CD4-positive, alpha-beta T cell (primary cell): ENCODE results near the gene BEGAIN. TPM values are rescaled to one million over a fixed set of nuclear protein-coding genes. Genes with fewer than 3 reads are reported as not detected.

ENCODE experiments used
- ATAC-seq: fragments of 200-7000 bp; cut with Tn5 transposase; one replicate; pipeline ENCODE4 v1.10.0; 2022; ENCODE audit warnings: mild to moderate bottlenecking; ENCODE audit not compliant: poor library complexity
- CTCF ChIA-PET: fragments of 350-600 bp; sonication (Branson Sonifier 250); formaldehyde crosslinking; loops from one replicate; lab custom pipeline; 2021; ENCODE audit warnings: antibody characterized with exemption, inconsistent platforms; lab: Charles Lee
- POLR2A ChIA-PET: fragments of 350-600 bp; sonication (Branson Sonifier 250); formaldehyde crosslinking; loops from one replicate; lab custom pipeline; 2021; ENCODE audit warnings: antibody characterized with exemption, inconsistent platforms; lab: Charles Lee
- DNase-seq, 14 experiments: peaks; one replicate each; pipeline ENCODE4 v3.0.0-alpha.2; 2013 to 2020; ENCODE audit warnings: mixed read lengths in 2 of 14
- H3K27ac ChIP-seq, 2 donors: one replicate each; pipeline versions ENCODE4 v1.5.1 to v1.7.0; 2013; ENCODE audit warnings: low read length in 2 of 2, low read depth in 1 of 2, mild to moderate bottlenecking in 1 of 2
- H3K27me3 ChIP-seq, 2 experiments: 1 replicate in 1 of 2; 2 replicates in 1 of 2; pipeline versions ENCODE4 v1.6.1 to v1.7.0; 2013; ENCODE audit warnings: low read length in 2 of 2, control low read depth in 1 of 2, mild to moderate bottlenecking in 1 of 2, moderate library complexity in 1 of 2; ENCODE audit not compliant: insufficient read depth in 2 of 2, control insufficient read depth in 1 of 2
- H3K36me3 ChIP-seq: one replicate; pipeline ENCODE4 v1.6.1; 2013; ENCODE audit warnings: low read length, control low read depth; ENCODE audit not compliant: insufficient read depth
- H3K4me1 ChIP-seq: one replicate; pipeline ENCODE4 v1.6.1; 2013; ENCODE audit warnings: low read length, control low read depth; ENCODE audit not compliant: insufficient read depth
- H3K4me3 ChIP-seq: one replicate; pipeline ENCODE4 v1.5.1; 2013; ENCODE audit warnings: mild to moderate bottlenecking, low read length, moderate library complexity
- H3K9me3 ChIP-seq, 2 experiments: 1 replicate in 1 of 2; 2 replicates in 1 of 2; pipeline versions ENCODE4 v1.6.1 to v1.7.0; 2013; ENCODE audit warnings: low read length in 2 of 2, mild to moderate bottlenecking in 2 of 2, control low read depth in 1 of 2, moderate library complexity in 1 of 2; ENCODE audit not compliant: control insufficient read depth in 1 of 2, insufficient read depth in 1 of 2
- H3K27ac Mint-ChIP-seq: one replicate; pipeline ENCODE4 v1.8.0; 2020; ENCODE audit warnings: mixed read lengths
- H3K27me3 Mint-ChIP-seq: one replicate; pipeline ENCODE4 v1.8.0; 2021; ENCODE audit warnings: mixed read lengths
- H3K36me3 Mint-ChIP-seq: one replicate; pipeline ENCODE4 v1.8.0; 2021; ENCODE audit warnings: low read depth, mixed read lengths
- H3K4me1 Mint-ChIP-seq: one replicate; pipeline ENCODE4 v1.8.0; 2021; ENCODE audit warnings: low read depth, mixed read lengths
- H3K4me3 Mint-ChIP-seq: one replicate; pipeline ENCODE4 v1.8.0; 2020; ENCODE audit warnings: mild to moderate bottlenecking, mixed read lengths
- H3K9me3 Mint-ChIP-seq: one replicate; pipeline ENCODE4 v1.8.0; 2020; ENCODE audit warnings: mixed read lengths
- intact Hi-C, 2 experiments: fragments of 100-400 bp; cut with DNase I in 1 of 2; cut with micrococcal nuclease in 1 of 2; formaldehyde crosslinking; loops; one replicate each; pipeline versions ENCODE4 v1.15.1 to v1.9.0; 2023 to 2025; cut with DNase I, micrococcal nuclease
- total RNA-seq, 174 experiments: library from RNA in 2 of 174; stranded (reverse) in 2 of 174; gene quantifications; one replicate each; pipeline ENCODE4 v1.2.3 and lab custom pipeline; 2021 to 2026
- TF ChIP-seq, protein P1 (sequence below): fragments of 200-600 bp; IDR thresholded peaks from one replicate; pipeline ENCODE4 v1.8.0; 2022; ENCODE audit warnings: antibody characterized with exemption, mild to moderate bottlenecking

BEGAIN gene
- total RNA-seq, 2 experiments from 2014 or later: 1.5 to 2.0 TPM

DNA sequence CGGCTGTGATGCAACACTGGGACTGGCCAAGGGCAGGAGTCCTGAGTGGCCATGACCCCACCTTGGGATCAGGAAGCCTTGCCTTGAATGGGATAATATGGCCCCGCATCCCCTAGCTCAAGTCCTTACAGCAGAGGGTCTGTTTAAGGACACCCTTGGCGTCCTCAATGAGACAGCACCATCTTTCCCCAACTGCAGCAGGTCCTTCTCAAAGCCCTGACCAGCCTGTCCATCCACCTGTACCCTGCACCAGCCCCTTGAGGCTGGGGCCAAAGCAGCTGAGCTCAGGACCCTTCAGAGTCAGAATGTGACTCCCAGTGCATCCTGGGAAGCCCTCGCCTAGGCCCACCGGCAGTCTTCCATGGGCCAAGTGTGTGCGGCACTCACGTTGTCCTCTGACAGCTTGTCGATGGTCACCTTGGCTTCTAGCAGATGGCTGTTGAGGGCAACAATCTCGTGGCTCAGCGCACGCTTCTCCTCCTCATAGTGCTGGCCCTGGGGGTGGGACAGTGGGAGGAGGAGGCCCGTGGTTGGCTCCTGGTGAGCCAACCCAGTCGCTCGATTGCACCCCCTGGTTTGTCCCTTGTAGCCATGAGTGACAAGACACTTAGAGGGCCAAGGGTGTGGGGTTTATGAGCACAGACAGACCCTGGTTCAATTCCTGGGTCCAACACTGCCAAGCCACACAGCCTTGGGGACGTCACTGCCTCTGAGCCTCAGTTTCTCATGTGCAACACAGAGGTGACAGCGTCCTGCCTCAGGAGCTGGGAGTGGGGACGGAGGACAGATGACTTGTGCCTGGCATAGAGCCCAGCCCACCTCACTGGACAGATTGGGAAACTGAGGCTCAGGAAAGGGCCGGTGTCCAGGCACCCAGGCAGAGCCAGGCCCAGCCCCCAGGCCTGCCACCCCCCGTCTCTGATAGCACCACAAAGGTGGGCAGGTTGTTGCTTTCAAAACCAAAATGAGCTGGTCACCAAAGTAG lies 43.5 kb downstream of the BEGAIN start:
- Histone ChIP-seq H3K27me3 (no peaks in the 10 kb centered on the region), H3K4me1 (peaks cover 31% of the 10 kb centered on the region), H3K36me3 (no peaks in the 10 kb centered on the region), H3K9me3 (peaks cover 0 to 11% of the 10 kb centered on the region in 2 experiments), H3K4me3 (no peak overlapping the region), H3K27ac (no peak overlapping the region)
- POLR2A ChIA-PET: no interaction called here
- intact Hi-C loops: no loop called here
- Mint-ChIP-seq H3K9me3 (no peaks in the 10 kb centered on the region), H3K4me3 (no peak overlapping the region), H3K4me1 (peaks cover 24% of the 10 kb centered on the region), H3K36me3 (no peaks in the 10 kb centered on the region), H3K27me3 (no peaks in the 10 kb centered on the region), H3K27ac (no peak overlapping the region)
- ATAC-seq (no peak), DNase-seq (no peak)
- TF ChIP-seq, protein P1, sequence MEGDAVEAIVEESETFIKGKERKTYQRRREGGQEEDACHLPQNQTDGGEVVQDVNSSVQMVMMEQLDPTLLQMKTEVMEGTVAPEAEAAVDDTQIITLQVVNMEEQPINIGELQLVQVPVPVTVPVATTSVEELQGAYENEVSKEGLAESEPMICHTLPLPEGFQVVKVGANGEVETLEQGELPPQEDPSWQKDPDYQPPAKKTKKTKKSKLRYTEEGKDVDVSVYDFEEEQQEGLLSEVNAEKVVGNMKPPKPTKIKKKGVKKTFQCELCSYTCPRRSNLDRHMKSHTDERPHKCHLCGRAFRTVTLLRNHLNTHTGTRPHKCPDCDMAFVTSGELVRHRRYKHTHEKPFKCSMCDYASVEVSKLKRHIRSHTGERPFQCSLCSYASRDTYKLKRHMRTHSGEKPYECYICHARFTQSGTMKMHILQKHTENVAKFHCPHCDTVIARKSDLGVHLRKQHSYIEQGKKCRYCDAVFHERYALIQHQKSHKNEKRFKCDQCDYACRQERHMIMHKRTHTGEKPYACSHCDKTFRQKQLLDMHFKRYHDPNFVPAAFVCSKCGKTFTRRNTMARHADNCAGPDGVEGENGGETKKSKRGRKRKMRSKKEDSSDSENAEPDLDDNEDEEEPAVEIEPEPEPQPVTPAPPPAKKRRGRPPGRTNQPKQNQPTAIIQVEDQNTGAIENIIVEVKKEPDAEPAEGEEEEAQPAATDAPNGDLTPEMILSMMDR: no peak
- CTCF ChIA-PET: interaction anchor here (1.0 kb wide), 1 partner anchor 110 kb away, joined by 3 read pairs; no protein-coding TSS in a partner anchor

DNA sequence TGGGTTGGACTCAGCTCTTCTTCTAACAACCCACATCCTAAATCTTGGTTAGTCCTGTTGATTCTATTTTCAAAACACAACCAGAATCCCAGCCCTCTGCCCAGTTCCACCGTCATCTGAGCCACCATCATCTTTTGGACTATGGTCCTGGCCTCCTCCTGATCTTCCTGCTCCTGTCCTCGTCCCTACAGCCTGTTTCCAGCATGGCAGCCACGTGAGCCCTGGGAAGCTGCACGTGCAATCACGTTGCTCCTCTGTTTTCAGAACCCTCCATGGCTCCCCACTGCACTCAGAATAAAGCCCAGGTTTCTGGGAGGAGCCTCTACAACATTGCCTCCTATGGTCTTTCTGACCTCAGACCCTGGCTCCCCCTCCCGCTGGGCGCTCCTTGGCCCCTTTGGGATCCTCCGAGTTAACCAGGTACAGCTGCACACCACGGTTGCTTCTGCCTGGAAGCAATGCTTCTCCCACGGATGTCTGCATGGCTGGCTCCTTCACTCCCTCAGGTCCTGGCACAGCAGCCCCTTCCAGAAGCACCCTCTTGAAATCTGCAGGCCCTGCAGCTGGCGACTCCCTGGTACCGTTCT lies 44.5 kb downstream of the BEGAIN start:
- CTCF ChIA-PET: no interaction called here

More for the DNA sequence above, 44.5 kb downstream of the BEGAIN start:
- Histone ChIP-seq H3K27ac (no peak overlapping the region), H3K9me3 (peaks cover 0 to 11% of the 10 kb centered on the region in 2 experiments), H3K27me3 (no peaks in the 10 kb centered on the region), H3K4me3 (no peak overlapping the region), H3K4me1 (peaks cover 20% of the 10 kb centered on the region), H3K36me3 (no peaks in the 10 kb centered on the region)
- Mint-ChIP-seq H3K27ac (no peak overlapping the region), H3K9me3 (no peaks in the 10 kb centered on the region), H3K4me3 (no peak overlapping the region), H3K27me3 (no peaks in the 10 kb centered on the region), H3K4me1 (peaks cover 14% of the 10 kb centered on the region), H3K36me3 (no peaks in the 10 kb centered on the region)
- DNase-seq: no peak
- ATAC-seq: no peak
- TF ChIP-seq, protein P1: no peak
- intact Hi-C loops: no loop called here
- POLR2A ChIA-PET: no interaction called here
